ENCODE measurements around the gene VKORC1L1. TPM values are rescaled to one million over a fixed set of nuclear protein-coding genes. Genes with fewer than 3 reads are reported as not detected.

Gene VKORC1L1
- total and polyA plus RNA-seq, 10 of the 15 experiments (the other 5 are each of a cell fraction or from before 2014, with no cell fraction given): 3.3 to 18.8 (median 12.5) TPM

DNA sequence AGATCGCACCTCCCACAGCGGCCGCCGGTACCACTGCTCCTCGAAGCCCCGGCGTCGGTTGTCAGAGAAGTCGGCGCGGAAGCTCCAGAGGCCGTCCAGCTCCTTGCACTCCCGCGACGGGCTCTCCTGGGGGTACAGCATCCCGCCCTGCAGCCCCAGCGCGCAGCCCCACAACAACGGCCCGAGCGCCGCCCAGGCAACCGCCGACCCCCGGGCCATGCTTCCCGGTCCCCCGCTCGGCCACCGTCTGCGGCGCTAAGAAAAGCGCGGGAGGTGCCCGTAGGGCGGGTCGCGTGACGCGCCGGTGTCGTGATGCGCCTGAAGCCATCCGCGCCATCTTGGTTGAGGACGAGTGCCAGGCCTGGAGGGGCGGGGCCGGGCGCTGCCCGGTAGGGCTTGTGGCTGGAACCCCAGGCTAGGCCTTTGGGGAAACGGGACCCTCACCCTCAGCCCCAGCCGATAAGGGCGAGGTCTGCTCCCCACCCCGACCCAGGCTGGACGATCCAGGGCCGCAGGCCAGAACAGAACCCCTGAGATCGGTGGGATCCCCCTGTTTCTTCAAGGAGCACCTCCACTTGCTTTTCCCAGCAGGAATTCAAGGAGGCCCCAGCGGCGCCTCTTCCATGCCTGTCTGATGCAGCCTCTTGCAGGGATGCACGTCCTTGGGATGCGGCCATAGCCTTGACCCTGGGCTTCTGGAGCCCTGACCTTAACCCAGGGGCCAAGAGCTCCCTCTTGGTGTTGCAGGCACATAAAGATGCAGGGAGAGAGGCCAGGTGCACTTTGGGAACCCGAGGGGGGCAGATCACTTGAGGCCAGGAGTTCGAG, 109.3 kb downstream of the VKORC1L1 start, which contains the start of gene GUSB (continued):
- TF ChIP-seq, protein P1, sequence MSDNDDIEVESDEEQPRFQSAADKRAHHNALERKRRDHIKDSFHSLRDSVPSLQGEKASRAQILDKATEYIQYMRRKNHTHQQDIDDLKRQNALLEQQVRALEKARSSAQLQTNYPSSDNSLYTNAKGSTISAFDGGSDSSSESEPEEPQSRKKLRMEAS (IDR thresholded peaks at IDR 0.05; ENCODE audit: low read depth, low read length): peak; percentile 92
- TF ChIP-seq SPI1 (IDR thresholded peaks at IDR 0.05; ENCODE audit: borderline replicate concordance, insufficient read depth, low read depth, low read length): 0 out of 2 replicates have a peak, but pooled peaks have one; percentile 0
- TF ChIP-seq, protein P2, sequence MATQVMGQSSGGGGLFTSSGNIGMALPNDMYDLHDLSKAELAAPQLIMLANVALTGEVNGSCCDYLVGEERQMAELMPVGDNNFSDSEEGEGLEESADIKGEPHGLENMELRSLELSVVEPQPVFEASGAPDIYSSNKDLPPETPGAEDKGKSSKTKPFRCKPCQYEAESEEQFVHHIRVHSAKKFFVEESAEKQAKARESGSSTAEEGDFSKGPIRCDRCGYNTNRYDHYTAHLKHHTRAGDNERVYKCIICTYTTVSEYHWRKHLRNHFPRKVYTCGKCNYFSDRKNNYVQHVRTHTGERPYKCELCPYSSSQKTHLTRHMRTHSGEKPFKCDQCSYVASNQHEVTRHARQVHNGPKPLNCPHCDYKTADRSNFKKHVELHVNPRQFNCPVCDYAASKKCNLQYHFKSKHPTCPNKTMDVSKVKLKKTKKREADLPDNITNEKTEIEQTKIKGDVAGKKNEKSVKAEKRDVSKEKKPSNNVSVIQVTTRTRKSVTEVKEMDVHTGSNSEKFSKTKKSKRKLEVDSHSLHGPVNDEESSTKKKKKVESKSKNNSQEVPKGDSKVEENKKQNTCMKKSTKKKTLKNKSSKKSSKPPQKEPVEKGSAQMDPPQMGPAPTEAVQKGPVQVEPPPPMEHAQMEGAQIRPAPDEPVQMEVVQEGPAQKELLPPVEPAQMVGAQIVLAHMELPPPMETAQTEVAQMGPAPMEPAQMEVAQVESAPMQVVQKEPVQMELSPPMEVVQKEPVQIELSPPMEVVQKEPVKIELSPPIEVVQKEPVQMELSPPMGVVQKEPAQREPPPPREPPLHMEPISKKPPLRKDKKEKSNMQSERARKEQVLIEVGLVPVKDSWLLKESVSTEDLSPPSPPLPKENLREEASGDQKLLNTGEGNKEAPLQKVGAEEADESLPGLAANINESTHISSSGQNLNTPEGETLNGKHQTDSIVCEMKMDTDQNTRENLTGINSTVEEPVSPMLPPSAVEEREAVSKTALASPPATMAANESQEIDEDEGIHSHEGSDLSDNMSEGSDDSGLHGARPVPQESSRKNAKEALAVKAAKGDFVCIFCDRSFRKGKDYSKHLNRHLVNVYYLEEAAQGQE (IDR thresholded peaks at IDR 0.05; ENCODE audit: low read depth, low read length): no peak
- TF ChIP-seq ZZZ3 (IDR thresholded peaks at IDR 0.05; ENCODE audit: control insufficient read depth, insufficient read length, low read depth): no peak
- TF ChIP-seq CBFB (IDR thresholded peaks at IDR 0.05; ENCODE audit: low read depth): 0 out of 2 replicates have a peak, but pooled peaks have one; percentile 17
- no peak for TF ChIP-seq RCOR1 (conservative IDR thresholded peaks at IDR 0.05; ENCODE audit: low read depth, low read length)
- TF ChIP-seq KLF5 (IDR thresholded peaks at IDR 0.05; ENCODE audit: partially characterized antibody): peak; percentile 56
- TF ChIP-seq TCF7 (IDR thresholded peaks at IDR 0.05; ENCODE audit: borderline replicate concordance): no peak
- TF ChIP-seq, protein P3, sequence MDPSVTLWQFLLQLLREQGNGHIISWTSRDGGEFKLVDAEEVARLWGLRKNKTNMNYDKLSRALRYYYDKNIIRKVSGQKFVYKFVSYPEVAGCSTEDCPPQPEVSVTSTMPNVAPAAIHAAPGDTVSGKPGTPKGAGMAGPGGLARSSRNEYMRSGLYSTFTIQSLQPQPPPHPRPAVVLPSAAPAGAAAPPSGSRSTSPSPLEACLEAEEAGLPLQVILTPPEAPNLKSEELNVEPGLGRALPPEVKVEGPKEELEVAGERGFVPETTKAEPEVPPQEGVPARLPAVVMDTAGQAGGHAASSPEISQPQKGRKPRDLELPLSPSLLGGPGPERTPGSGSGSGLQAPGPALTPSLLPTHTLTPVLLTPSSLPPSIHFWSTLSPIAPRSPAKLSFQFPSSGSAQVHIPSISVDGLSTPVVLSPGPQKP (IDR thresholded peaks at IDR 0.05; ENCODE audit: low read depth, low read length): peak; percentile 34; the same call in 1 of the 2 replicates
- no peak for TF ChIP-seq FOXK2 (IDR thresholded peaks at IDR 0.05)
- peak; percentile 80 for TF ChIP-seq DPF2 (IDR thresholded peaks at IDR 0.05)
- peak; percentile 62 to 79 for TF ChIP-seq IKZF2 (IDR thresholded peaks at IDR 0.05)
